GM12892 (cell line): Measurements from ENCODE around the gene SLC43A3.

ENCODE experiments used
- POLR2A ChIP-seq: IDR thresholded peaks from 2 replicates; pipeline ENCODE4 v1.6.1; 2011; ENCODE audit warnings: low read depth, low read length, control low read depth
- POLR2AphosphoS5 ChIP-seq: IDR thresholded peaks from 2 replicates; pipeline ENCODE4 v1.6.1; 2011; ENCODE audit warnings: low read depth, low read length, control low read depth
- TAF1 ChIP-seq: IDR thresholded peaks from 2 replicates; pipeline ENCODE4 v1.6.1; 2011; ENCODE audit warnings: low read depth, mild to moderate bottlenecking, control low read depth, low read length, borderline replicate concordance

DNA sequence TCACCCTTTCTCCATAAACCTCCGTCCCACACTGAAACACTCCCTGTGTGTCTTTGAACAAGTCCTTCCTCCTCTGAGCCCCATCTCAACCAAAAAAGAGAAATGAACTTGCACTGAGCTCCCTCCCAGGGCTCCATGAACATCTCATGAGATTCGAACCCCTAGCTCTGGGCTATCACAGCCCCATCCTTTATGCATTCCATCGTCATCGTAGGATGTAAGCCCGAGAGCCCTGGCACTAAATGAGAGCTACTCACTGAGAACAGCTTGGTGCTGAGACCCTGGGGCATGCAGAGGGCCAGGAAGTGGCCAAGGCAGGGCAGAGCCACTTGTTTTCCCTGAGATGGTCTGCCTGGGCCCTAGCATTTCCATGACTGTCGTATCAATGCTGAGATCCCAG lies 12.9 kb upstream of the SLC43A3 start:
- TF ChIP-seq POLR2AphosphoS5 (no peak), POLR2A (no peak), TAF1 (no peak)
